Gastrocnemius medialis (tissue), 4 donors: ENCODE data around the gene ACADVL. TPM values are rescaled to one million over a fixed set of nuclear protein-coding genes. Genes with fewer than 3 reads are reported as not detected.

Source experiments
- ATAC-seq, 2 donors: fragments of 150-250 bp; one replicate each; pipeline ENCODE4 v1.9.1; 2016
- DNase-seq, 2 donors: peaks; one replicate each; pipeline ENCODE4 v3.0.0-alpha.2; 2019
- H3K27ac ChIP-seq, 4 donors: fragments of 200-600 bp; sonication (generic); 1 replicate in 1 of 4; 2 replicates in 3 of 4; pipeline ENCODE4 v1.5.1; 2016 to 2018; ENCODE audit warnings: mild to moderate bottlenecking in 2 of 4, moderate library complexity in 1 of 4
- H3K27me3 ChIP-seq, 3 donors: fragments of 200-600 bp; sonication (generic) in 2 of 3; 1 replicate in 1 of 3; 2 replicates in 2 of 3; pipeline versions ENCODE4 v1.5.1 to v1.6.0; 2016 to 2019; ENCODE audit warnings: mild to moderate bottlenecking in 1 of 3, moderate library complexity in 1 of 3
- H3K36me3 ChIP-seq, 2 donors: fragments of 200-600 bp; sonication (generic) in 1 of 2; one replicate each; pipeline ENCODE4 v1.5.1; 2017 to 2018
- H3K4me1 ChIP-seq, 2 donors: fragments of 200-600 bp; sonication (generic) in 1 of 2; one replicate each; pipeline ENCODE4 v1.5.1; 2016 to 2017; ENCODE audit warnings: mild to moderate bottlenecking in 2 of 2
- H3K4me3 ChIP-seq, 4 donors: fragments of 200-600 bp; sonication (generic) in 3 of 4; 1 replicate in 1 of 4; 2 replicates in 3 of 4; pipeline ENCODE4 v1.5.1; 2016 to 2019; ENCODE audit warnings: mild to moderate bottlenecking in 2 of 4
- H3K9me3 ChIP-seq, 3 donors: fragments of 200-600 bp; sonication (generic) in 2 of 3; 1 replicate in 1 of 3; 2 replicates in 2 of 3; pipeline ENCODE4 v1.5.1; 2016 to 2019
- CTCF ChIP-seq, 5 experiments: fragments of 450-650 bp in 3 of 5; fragments of 200-600 bp in 2 of 5; sonication (generic) in 2 of 5; IDR thresholded peaks in 4 of 5; conservative IDR thresholded peaks in 1 of 5; 1 replicate in 4 of 5; 2 replicates in 1 of 5; pipeline ENCODE4 v1.5.1; 2016 to 2019; ENCODE audit warnings: antibody characterized with exemption in 5 of 5, mild to moderate bottlenecking in 3 of 5, moderate library complexity in 3 of 5
- POLR2A ChIP-seq, 2 donors: fragments of 450-650 bp; IDR thresholded peaks; one replicate each; pipeline ENCODE4 v1.6.1; 2017; ENCODE audit warnings: antibody characterized with exemption in 2 of 2, mild to moderate bottlenecking in 2 of 2, moderate library complexity in 2 of 2
- in situ Hi-C, 4 donors: fragments of 200-750 bp; cut with MboI; loops; one replicate each; pipeline versions ENCODE4 v1.15.0 to v1.8.0; 2017; ENCODE audit warnings: low sequenced_read_pairs in 4 of 4
- intact Hi-C: fragments of 100-400 bp; cut with DNase I; formaldehyde crosslinking; loops from one replicate; pipeline ENCODE4 v1.15.1; 2023; ENCODE audit warnings: low total_unique reads
- total RNA-seq, 4 donors: library from RNA; depleted of rRNA; stranded (reverse); fragments of >200 nt; gene quantifications; one replicate each; pipeline versions ENCODE4 v1.1.0 to v1.2.3, GENCODE V29; 2016

Gene ACADVL
- total RNA-seq, 4 donors from 2014 or later: 771 to 1,217 (median 1,086) TPM

GRCh38 chr17:7235693-7236665 is 16.2 kb downstream of the ACADVL start:
- peaks cover 42 to 57% of the 10 kb centered on the region in 2 donors for H3K4me1 ChIP-seq
- no peak for TF ChIP-seq CTCF (IDR thresholded peaks at IDR 0.05 in 4 of 5, conservative IDR thresholded peaks at IDR 0.05 in 1 of 5)
- TF ChIP-seq POLR2A (IDR thresholded peaks at IDR 0.05): no peak
- in situ Hi-C loops (no loop called here), intact Hi-C loops (loop anchor here (2.0 to 5.0 kb wide), 2 partner anchors 15 to 606 kb away; no protein-coding TSS in a partner anchor)
- peak overlapping the region; percentile 88 to 99 (median 95) for H3K27ac ChIP-seq
- H3K4me3 ChIP-seq: no peak overlapping the region
- H3K9me3 ChIP-seq: no peaks in the 10 kb centered on the region
- DNase-seq (peak in 1 of 2 donors; percentile 9), ATAC-seq (no peak)
- H3K36me3 ChIP-seq: peaks cover 0 to 26% of the 10 kb centered on the region in 2 donors
- no peaks in the 10 kb centered on the region for H3K27me3 ChIP-seq

GRCh38 chr17:7236808-7237207 is 17.1 kb downstream of the ACADVL start:
- Histone ChIP-seq H3K4me3 (no peak overlapping the region), H3K27ac (peak overlapping the region; percentile 92 to 99 (median 95))
- in situ Hi-C loops: no loop called here

GRCh38 chr17:7237266-7237760 is 17.6 kb downstream of the ACADVL start:
- peak overlapping the region; percentile 78 to 100 (median 98) for H3K4me3 ChIP-seq
- H3K4me1 ChIP-seq: peaks cover 44 to 53% of the 10 kb centered on the region in 2 donors
- H3K36me3 ChIP-seq: peaks cover 0 to 29% of the 10 kb centered on the region in 2 donors
- no peaks in the 10 kb centered on the region for H3K9me3 ChIP-seq
- peak overlapping the region; percentile 92 to 99 (median 95) for H3K27ac ChIP-seq
- ATAC-seq (no peak), DNase-seq (no peak)
- TF ChIP-seq CTCF (IDR thresholded peaks at IDR 0.05 in 4 of 5, conservative IDR thresholded peaks at IDR 0.05 in 1 of 5) (no peak), POLR2A (IDR thresholded peaks at IDR 0.05) (no peak)
- intact Hi-C loops: loop anchor here (5.0 kb wide), 1 partner anchor 605 kb away; no protein-coding TSS in a partner anchor
- H3K27me3 ChIP-seq: no peaks in the 10 kb centered on the region
- in situ Hi-C loops: no loop called here

More at GRCh38 chr17:7236808-7237207, 17.1 kb downstream of the ACADVL start:
- intact Hi-C loops: loop anchor here (5.0 kb wide), 1 partner anchor 605 kb away; no protein-coding TSS in a partner anchor
- Histone ChIP-seq H3K4me1 (peaks cover 49 to 58% of the 10 kb centered on the region in 2 donors), H3K27me3 (no peaks in the 10 kb centered on the region), H3K36me3 (peaks cover 0 to 29% of the 10 kb centered on the region in 2 donors), H3K9me3 (no peaks in the 10 kb centered on the region)
- DNase-seq: no peak
- TF ChIP-seq POLR2A (IDR thresholded peaks at IDR 0.05) (no peak), CTCF (IDR thresholded peaks at IDR 0.05 in 4 of 5, conservative IDR thresholded peaks at IDR 0.05 in 1 of 5) (no peak)
- no peak for ATAC-seq

GRCh38 chr17:7237761-7238419 is 18.2 kb downstream of the ACADVL start:
- peaks cover 38 to 47% of the 10 kb centered on the region in 2 donors for H3K4me1 ChIP-seq
- intact Hi-C loops (loop anchor here (5.0 kb wide), 1 partner anchor 604 kb away; no protein-coding TSS in a partner anchor), in situ Hi-C loops (no loop called here)
- ATAC-seq: no peak
- peak overlapping the region; percentile 92 to 99 (median 95) for H3K27ac ChIP-seq
- DNase-seq: peak; percentile 63 to 74
- peaks cover 0 to 29% of the 10 kb centered on the region in 2 donors for H3K36me3 ChIP-seq
- H3K27me3 ChIP-seq: no peaks in the 10 kb centered on the region
- no peaks in the 10 kb centered on the region for H3K9me3 ChIP-seq
- H3K4me3 ChIP-seq: peak overlapping the region; percentile 78 to 100 (median 98)
- TF ChIP-seq CTCF (IDR thresholded peaks at IDR 0.05 in 4 of 5, conservative IDR thresholded peaks at IDR 0.05 in 1 of 5) (no peak), POLR2A (IDR thresholded peaks at IDR 0.05) (peak; percentile 11 to 14)
